GM23338 (cell line): ENCODE measurements around the gene SCN7A. TPM values are rescaled to one million over a fixed set of nuclear protein-coding genes. Genes with fewer than 3 reads are reported as not detected.

Experiments used
- ATAC-seq: fragments of 200-7000 bp; cut with Tn5 transposase; 3 replicates; pipeline ENCODE4 v1.9.1; 2020
- DNase-seq: peaks from one replicate; pipeline ENCODE4 v3.0.0-alpha.2; 2015; ENCODE audit warnings: low spot score
- H2AFZ ChIP-seq: fragments of 200-600 bp; sonication (generic); 2 replicates; pipeline ENCODE4 v1.8.0; 2016; ENCODE audit warnings: antibody characterized with exemption, mild to moderate bottlenecking, moderate library complexity
- H3F3A ChIP-seq: fragments of 200-600 bp; sonication (generic); replicated peaks from 2 replicates; pipeline ENCODE4 v1.8.0; 2017; ENCODE audit warnings: antibody characterized with exemption, mixed run types, low read depth
- H3K27ac ChIP-seq: fragments of 200-600 bp; sonication (generic); 2 replicates; pipeline ENCODE4 v1.6.1; 2016; ENCODE audit warnings: low read depth
- H3K27me3 ChIP-seq: fragments of 200-600 bp; sonication (generic); 2 replicates; pipeline ENCODE4 v1.8.0; 2016; ENCODE audit warnings: mild to moderate bottlenecking, mixed run types, moderate library complexity; ENCODE audit not compliant: insufficient read depth
- H3K36me3 ChIP-seq: fragments of 200-600 bp; sonication (generic); 2 replicates; pipeline ENCODE4 v1.8.0; 2016; ENCODE audit warnings: mild to moderate bottlenecking; ENCODE audit not compliant: insufficient read depth
- H3K4me1 ChIP-seq: fragments of 200-600 bp; sonication (generic); 2 replicates; pipeline ENCODE4 v1.8.0; 2016; ENCODE audit warnings: mild to moderate bottlenecking, moderate library complexity; ENCODE audit not compliant: insufficient read depth
- H3K4me2 ChIP-seq: fragments of 200-600 bp; sonication (generic); 2 replicates; pipeline ENCODE4 v1.7.1; 2017; ENCODE audit warnings: mixed run types
- H3K4me3 ChIP-seq: fragments of 200-600 bp; sonication (generic); 2 replicates; pipeline ENCODE4 v1.6.1; 2016; ENCODE audit warnings: mixed run types
- H3K79me2 ChIP-seq: fragments of 200-600 bp; sonication (generic); replicated peaks from 2 replicates; pipeline ENCODE4 v1.8.0; 2017; ENCODE audit warnings: mild to moderate bottlenecking; ENCODE audit not compliant: insufficient read depth
- H3K9me2 ChIP-seq: fragments of 200-600 bp; sonication (generic); 2 replicates; pipeline ENCODE4 v1.8.0; 2017; ENCODE audit not compliant: insufficient read depth
- H4K20me1 ChIP-seq: fragments of 200-600 bp; sonication (generic); replicated peaks from 2 replicates; pipeline ENCODE4 v1.8.0; 2017; ENCODE audit warnings: mild to moderate bottlenecking; ENCODE audit not compliant: insufficient read depth
- H3K27ac Mint-ChIP-seq: 2 replicates; pipeline ENCODE4 v1.8.0; 2020; ENCODE audit warnings: inconsistent platforms, mild to moderate bottlenecking, moderate library complexity, mixed read lengths
- H3K27me3 Mint-ChIP-seq: 3 replicates; pipeline ENCODE4 v1.8.0; 2022; ENCODE audit warnings: low read depth, mild to moderate bottlenecking, moderate library complexity, mixed read lengths, inconsistent platforms; ENCODE audit not compliant: insufficient read depth, poor library complexity
- H3K36me3 Mint-ChIP-seq: 3 replicates; pipeline ENCODE4 v1.8.0; 2021; ENCODE audit warnings: low read depth, mild to moderate bottlenecking, inconsistent platforms, moderate library complexity, mixed read lengths
- H3K4me1 Mint-ChIP-seq: 3 replicates; pipeline ENCODE4 v1.8.0; 2020; ENCODE audit warnings: mild to moderate bottlenecking, inconsistent platforms, mixed read lengths
- H3K4me3 Mint-ChIP-seq: 3 replicates; pipeline ENCODE4 v1.8.0; 2021; ENCODE audit warnings: moderate library complexity, mild to moderate bottlenecking, inconsistent platforms, mixed read lengths
- H3K9me3 Mint-ChIP-seq: 3 replicates; pipeline ENCODE4 v1.8.0; 2020; ENCODE audit warnings: moderate library complexity, mild to moderate bottlenecking, inconsistent platforms, mixed read lengths
- CREB1 ChIP-seq: fragments of 250-450 bp; sonication (Bioruptor Pico); IDR thresholded peaks from 2 replicates; pipeline ENCODE4 v1.5.0; 2020; ENCODE audit warnings: low read depth, mild to moderate bottlenecking, moderate library complexity
- EZH2phosphoT487 ChIP-seq: fragments of 200-600 bp; sonication (generic); IDR thresholded peaks from one replicate; pipeline ENCODE4 v1.8.1; 2018; ENCODE audit warnings: antibody characterized with exemption; ENCODE audit not compliant: unreplicated experiment
- JUNB ChIP-seq: IDR thresholded peaks from one replicate; pipeline ENCODE4 v1.6.1; 2016; ENCODE audit warnings: antibody characterized with exemption; ENCODE audit not compliant: unreplicated experiment
- NANOG ChIP-seq: IDR thresholded peaks from 2 replicates; pipeline ENCODE4 v1.6.1; 2016; ENCODE audit warnings: antibody characterized with exemption, borderline replicate concordance
- POLR2AphosphoS5 ChIP-seq: IDR thresholded peaks from 2 replicates; pipeline ENCODE4 v1.6.1; 2016; ENCODE audit warnings: antibody characterized with exemption, low read depth
- STAT1 ChIP-seq: IDR thresholded peaks from one replicate; pipeline ENCODE4 v1.6.1; 2016; ENCODE audit warnings: antibody characterized with exemption; ENCODE audit not compliant: unreplicated experiment
- ZNF114 ChIP-seq: fragments of 250-450 bp; sonication (Bioruptor Pico); IDR thresholded peaks from 2 replicates; pipeline ENCODE4 v1.5.0; 2020; ENCODE audit warnings: mild to moderate bottlenecking, moderate library complexity
- ZNF331 ChIP-seq: fragments of 250-450 bp; sonication (Bioruptor Pico); IDR thresholded peaks from 2 replicates; pipeline ENCODE4 v1.5.0; 2020; ENCODE audit warnings: low read depth, mild to moderate bottlenecking, moderate library complexity
- polyA plus RNA-seq: library from polyadenylated mRNA; unstranded; fragments of >200 nt; fragmentation: Nextera tagmentation; extraction: Ambion mirVana; gene quantifications from 2 replicates; pipeline ENCODE4 v1.2.1, GENCODE V29; 2016
- total RNA-seq: library from RNA; depleted of rRNA; stranded (reverse); fragments of >200 nt; shearing (Covaris generic); gene quantifications from 2 replicates; pipeline ENCODE4 v1.2.3, GENCODE V29; 2014
- TF ChIP-seq, protein P1 (sequence below): IDR thresholded peaks from one replicate; pipeline ENCODE4 v1.6.1; 2018; ENCODE audit warnings: antibody characterized with exemption; ENCODE audit not compliant: unreplicated experiment
- TF ChIP-seq, protein P2 (sequence below), 2 experiments: fragments of 200-600 bp in 1 of 2; sonication (generic) in 1 of 2; conservative IDR thresholded peaks; 2 replicates each; pipeline versions ENCODE4 v1.5.1 to v1.6.1; 2016 to 2017; ENCODE audit warnings: antibody characterized with exemption in 2 of 2, low read depth in 2 of 2, mild to moderate bottlenecking in 2 of 2, moderate library complexity in 1 of 2
- TF ChIP-seq, protein P3 (sequence below): IDR thresholded peaks from 2 replicates; pipeline ENCODE4 v1.6.1; 2016; ENCODE audit warnings: antibody characterized with exemption
- TF ChIP-seq, protein P4 (sequence below): fragments of 250-450 bp; sonication (Bioruptor Pico); IDR thresholded peaks from 2 replicates; pipeline ENCODE4 v1.5.0; 2020; ENCODE audit warnings: mild to moderate bottlenecking, moderate library complexity

The SCN7A gene
- total and polyA plus RNA-seq, 2 experiments from 2014 or later: 0.10 to 0.42 TPM

DNA sequence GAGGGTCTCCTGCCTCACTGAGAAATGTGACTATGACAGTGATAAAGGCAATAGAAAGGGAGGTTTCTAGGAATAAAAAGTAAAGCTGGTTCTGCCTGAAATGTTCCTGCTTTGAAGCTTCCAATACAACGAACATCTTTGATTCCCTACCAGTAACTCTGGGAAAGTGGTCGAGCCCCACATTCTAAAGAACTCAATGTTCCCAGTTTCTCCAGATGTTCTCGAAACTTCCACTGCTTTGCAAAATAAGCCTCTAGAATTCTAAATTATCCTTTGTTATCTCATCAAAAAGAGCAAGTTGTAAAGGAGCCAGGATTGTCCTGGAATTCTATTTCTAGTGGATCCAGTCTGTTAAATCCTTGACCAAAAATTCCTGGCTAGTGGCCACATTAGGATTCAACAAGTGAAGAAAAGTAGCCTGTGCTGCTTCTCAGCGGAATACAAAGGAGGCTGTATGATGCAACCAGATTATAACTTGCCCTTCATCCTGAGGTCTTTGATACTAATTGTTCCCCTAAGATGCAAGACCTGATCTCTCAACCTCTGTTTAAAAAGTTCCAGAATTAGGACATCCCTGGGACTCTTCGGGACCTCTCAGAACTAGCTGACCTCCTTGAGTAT lies 8.4 kb downstream of the SCN7A start:
- Histone ChIP-seq H3K79me2 (no peaks in the 10 kb centered on the region), H3K27me3 (no peaks in the 10 kb centered on the region), H3K36me3 (no peaks in the 10 kb centered on the region), H3K4me3 (no peak overlapping the region), H3K4me1 (no peaks in the 10 kb centered on the region), H3K4me2 (no peak overlapping the region), H3K27ac (no peak overlapping the region), H3F3A (no peaks in the 10 kb centered on the region), H3K9me2 (no peaks in the 10 kb centered on the region), H4K20me1 (no peaks in the 10 kb centered on the region), H2AFZ (no peak overlapping the region; the same call in 1 of the 2 replicates)
- DNase-seq (no peak), ATAC-seq (no peak)
- Mint-ChIP-seq H3K4me1 (no peaks in the 10 kb centered on the region), H3K4me3 (no peak overlapping the region), H3K27me3 (no peaks in the 10 kb centered on the region), H3K9me3 (no peaks in the 10 kb centered on the region), H3K27ac (peak overlapping the region; percentile 36; the same call in 1 of the 2 replicates), H3K36me3 (no peaks in the 10 kb centered on the region)
- TF ChIP-seq, protein P1, sequence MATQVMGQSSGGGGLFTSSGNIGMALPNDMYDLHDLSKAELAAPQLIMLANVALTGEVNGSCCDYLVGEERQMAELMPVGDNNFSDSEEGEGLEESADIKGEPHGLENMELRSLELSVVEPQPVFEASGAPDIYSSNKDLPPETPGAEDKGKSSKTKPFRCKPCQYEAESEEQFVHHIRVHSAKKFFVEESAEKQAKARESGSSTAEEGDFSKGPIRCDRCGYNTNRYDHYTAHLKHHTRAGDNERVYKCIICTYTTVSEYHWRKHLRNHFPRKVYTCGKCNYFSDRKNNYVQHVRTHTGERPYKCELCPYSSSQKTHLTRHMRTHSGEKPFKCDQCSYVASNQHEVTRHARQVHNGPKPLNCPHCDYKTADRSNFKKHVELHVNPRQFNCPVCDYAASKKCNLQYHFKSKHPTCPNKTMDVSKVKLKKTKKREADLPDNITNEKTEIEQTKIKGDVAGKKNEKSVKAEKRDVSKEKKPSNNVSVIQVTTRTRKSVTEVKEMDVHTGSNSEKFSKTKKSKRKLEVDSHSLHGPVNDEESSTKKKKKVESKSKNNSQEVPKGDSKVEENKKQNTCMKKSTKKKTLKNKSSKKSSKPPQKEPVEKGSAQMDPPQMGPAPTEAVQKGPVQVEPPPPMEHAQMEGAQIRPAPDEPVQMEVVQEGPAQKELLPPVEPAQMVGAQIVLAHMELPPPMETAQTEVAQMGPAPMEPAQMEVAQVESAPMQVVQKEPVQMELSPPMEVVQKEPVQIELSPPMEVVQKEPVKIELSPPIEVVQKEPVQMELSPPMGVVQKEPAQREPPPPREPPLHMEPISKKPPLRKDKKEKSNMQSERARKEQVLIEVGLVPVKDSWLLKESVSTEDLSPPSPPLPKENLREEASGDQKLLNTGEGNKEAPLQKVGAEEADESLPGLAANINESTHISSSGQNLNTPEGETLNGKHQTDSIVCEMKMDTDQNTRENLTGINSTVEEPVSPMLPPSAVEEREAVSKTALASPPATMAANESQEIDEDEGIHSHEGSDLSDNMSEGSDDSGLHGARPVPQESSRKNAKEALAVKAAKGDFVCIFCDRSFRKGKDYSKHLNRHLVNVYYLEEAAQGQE: no peak
- TF ChIP-seq ZNF331 (CRISPR knock-in tag) (no peak), EZH2phosphoT487 (no peak), CREB1 (CRISPR knock-in tag) (no peak), JUNB (no peak), POLR2AphosphoS5 (no peak), NANOG (no peak), STAT1 (no peak), ZNF114 (CRISPR knock-in tag) (no peak)
- TF ChIP-seq, protein P2, sequence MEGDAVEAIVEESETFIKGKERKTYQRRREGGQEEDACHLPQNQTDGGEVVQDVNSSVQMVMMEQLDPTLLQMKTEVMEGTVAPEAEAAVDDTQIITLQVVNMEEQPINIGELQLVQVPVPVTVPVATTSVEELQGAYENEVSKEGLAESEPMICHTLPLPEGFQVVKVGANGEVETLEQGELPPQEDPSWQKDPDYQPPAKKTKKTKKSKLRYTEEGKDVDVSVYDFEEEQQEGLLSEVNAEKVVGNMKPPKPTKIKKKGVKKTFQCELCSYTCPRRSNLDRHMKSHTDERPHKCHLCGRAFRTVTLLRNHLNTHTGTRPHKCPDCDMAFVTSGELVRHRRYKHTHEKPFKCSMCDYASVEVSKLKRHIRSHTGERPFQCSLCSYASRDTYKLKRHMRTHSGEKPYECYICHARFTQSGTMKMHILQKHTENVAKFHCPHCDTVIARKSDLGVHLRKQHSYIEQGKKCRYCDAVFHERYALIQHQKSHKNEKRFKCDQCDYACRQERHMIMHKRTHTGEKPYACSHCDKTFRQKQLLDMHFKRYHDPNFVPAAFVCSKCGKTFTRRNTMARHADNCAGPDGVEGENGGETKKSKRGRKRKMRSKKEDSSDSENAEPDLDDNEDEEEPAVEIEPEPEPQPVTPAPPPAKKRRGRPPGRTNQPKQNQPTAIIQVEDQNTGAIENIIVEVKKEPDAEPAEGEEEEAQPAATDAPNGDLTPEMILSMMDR (conservative IDR thresholded peaks at IDR 0.05; ENCODE audit: low read depth in 2 of 2): no peak
- TF ChIP-seq, protein P3, sequence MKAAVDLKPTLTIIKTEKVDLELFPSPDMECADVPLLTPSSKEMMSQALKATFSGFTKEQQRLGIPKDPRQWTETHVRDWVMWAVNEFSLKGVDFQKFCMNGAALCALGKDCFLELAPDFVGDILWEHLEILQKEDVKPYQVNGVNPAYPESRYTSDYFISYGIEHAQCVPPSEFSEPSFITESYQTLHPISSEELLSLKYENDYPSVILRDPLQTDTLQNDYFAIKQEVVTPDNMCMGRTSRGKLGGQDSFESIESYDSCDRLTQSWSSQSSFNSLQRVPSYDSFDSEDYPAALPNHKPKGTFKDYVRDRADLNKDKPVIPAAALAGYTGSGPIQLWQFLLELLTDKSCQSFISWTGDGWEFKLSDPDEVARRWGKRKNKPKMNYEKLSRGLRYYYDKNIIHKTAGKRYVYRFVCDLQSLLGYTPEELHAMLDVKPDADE: no peak
- TF ChIP-seq, protein P4, sequence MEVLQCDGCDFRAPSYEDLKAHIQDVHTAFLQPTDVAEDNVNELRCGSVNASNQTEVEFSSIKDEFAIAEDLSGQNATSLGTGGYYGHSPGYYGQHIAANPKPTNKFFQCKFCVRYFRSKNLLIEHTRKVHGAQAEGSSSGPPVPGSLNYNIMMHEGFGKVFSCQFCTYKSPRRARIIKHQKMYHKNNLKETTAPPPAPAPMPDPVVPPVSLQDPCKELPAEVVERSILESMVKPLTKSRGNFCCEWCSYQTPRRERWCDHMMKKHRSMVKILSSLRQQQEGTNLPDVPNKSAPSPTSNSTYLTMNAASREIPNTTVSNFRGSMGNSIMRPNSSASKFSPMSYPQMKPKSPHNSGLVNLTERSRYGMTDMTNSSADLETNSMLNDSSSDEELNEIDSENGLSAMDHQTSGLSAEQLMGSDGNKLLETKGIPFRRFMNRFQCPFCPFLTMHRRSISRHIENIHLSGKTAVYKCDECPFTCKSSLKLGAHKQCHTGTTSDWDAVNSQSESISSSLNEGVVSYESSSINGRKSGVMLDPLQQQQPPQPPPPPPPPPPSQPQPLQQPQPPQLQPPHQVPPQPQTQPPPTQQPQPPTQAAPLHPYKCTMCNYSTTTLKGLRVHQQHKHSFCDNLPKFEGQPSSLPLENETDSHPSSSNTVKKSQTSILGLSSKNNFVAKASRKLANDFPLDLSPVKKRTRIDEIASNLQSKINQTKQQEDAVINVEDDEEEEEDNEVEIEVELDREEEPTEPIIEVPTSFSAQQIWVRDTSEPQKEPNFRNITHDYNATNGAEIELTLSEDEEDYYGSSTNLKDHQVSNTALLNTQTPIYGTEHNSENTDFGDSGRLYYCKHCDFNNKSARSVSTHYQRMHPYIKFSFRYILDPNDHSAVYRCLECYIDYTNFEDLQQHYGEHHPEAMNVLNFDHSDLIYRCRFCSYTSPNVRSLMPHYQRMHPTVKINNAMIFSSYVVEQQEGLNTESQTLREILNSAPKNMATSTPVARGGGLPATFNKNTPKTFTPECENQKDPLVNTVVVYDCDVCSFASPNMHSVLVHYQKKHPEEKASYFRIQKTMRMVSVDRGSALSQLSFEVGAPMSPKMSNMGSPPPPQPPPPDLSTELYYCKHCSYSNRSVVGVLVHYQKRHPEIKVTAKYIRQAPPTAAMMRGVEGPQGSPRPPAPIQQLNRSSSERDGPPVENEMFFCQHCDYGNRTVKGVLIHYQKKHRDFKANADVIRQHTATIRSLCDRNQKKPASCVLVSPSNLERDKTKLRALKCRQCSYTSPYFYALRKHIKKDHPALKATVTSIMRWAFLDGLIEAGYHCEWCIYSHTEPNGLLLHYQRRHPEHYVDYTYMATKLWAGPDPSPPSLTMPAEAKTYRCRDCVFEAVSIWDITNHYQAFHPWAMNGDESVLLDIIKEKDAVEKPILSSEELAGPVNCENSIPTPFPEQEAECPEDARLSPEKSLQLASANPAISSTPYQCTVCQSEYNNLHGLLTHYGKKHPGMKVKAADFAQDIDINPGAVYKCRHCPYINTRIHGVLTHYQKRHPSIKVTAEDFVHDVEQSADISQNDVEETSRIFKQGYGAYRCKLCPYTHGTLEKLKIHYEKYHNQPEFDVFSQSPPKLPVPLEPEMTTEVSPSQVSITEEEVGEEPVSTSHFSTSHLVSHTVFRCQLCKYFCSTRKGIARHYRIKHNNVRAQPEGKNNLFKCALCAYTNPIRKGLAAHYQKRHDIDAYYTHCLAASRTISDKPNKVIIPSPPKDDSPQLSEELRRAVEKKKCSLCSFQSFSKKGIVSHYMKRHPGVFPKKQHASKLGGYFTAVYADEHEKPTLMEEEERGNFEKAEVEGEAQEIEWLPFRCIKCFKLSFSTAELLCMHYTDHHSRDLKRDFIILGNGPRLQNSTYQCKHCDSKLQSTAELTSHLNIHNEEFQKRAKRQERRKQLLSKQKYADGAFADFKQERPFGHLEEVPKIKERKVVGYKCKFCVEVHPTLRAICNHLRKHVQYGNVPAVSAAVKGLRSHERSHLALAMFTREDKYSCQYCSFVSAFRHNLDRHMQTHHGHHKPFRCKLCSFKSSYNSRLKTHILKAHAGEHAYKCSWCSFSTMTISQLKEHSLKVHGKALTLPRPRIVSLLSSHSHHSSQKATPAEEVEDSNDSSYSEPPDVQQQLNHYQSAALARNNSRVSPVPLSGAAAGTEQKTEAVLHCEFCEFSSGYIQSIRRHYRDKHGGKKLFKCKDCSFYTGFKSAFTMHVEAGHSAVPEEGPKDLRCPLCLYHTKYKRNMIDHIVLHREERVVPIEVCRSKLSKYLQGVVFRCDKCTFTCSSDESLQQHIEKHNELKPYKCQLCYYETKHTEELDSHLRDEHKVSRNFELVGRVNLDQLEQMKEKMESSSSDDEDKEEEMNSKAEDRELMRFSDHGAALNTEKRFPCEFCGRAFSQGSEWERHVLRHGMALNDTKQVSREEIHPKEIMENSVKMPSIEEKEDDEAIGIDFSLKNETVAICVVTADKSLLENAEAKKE: no peak
